Mesenteric fat pad (tissue), 1 donor: ENCODE results near the gene ALDH5A1. TPM values are rescaled to one million over a fixed set of nuclear protein-coding genes. Genes with fewer than 3 reads are reported as not detected.
"Not testable (repeated sequence)": the region's sequence is repeated elsewhere in the genome, so short reads cannot be mapped to it uniquely, and the experiment has no call there.

Source experiments
- DNase-seq: peaks from one replicate; pipeline ENCODE4 v3.0.0-alpha.2; 2020; ENCODE audit warnings: low spot score
- total RNA-seq: library from RNA; stranded (reverse); fragmentation: NEBNext Ultra II Directional; extraction: Animal tissue kit (Norgen Biotek cat#: 25700); gene quantifications from one replicate; pipeline ENCODE4 v1.2.1, GENCODE V29; 2021
- donor health status: DM: yes; HTN: yes; CAD: no.

The ALDH5A1 gene
- total RNA-seq, 1 donor from 2014 or later: 11.5 TPM

DNA sequence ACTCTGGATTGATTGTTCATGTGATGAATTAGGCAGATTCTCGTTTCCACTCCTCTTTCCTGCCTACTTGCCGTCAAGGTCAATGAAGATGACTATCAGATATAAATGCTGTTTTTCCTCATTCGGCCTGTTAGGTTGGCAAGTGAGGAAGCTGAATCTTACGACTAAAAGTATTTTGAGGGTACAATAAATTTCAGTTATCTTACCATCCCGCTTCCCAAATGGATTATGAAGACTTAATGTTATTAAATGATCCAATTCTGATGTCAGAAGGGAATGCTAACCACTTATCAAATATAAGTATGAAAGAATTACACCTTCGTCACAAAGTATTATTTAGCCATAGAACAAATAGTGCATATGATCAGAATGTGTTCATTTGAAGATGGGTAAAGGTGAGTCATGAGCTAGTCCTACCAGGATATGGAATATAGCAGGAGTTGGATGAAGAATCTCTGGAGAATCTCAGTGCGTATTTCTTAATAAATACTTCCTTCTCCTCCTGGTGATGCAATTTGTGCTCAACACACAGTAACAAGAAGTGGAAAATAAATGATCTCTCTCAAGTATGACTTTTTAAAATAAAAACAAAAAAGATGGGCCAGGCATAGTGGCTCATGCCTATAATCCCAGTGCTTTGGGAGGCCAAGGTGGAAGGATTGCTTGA lies 10.0 kb upstream of the ALDH5A1 start:
- no peak for DNase-seq

DNA sequence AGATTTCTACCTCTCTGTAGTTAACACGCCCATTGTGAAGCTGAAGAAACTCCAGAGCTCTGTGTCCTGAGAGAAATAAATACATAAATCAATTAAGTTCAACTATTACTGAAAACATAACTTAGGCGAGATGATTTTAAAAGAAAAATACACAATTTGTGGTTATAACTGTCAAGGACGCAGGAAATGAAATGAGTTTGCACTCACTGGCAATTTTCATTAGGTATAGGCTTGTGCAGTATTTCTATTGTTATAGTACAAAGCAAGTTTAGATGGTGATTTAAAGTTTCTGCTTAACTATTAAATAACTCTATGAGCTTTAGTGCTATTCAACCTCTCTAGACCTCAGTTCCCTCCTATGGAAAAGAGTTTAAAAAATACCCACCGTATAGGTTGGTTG lies 8.7 kb upstream of the ALDH5A1 start:
- DNase-seq: no peak

DNA sequence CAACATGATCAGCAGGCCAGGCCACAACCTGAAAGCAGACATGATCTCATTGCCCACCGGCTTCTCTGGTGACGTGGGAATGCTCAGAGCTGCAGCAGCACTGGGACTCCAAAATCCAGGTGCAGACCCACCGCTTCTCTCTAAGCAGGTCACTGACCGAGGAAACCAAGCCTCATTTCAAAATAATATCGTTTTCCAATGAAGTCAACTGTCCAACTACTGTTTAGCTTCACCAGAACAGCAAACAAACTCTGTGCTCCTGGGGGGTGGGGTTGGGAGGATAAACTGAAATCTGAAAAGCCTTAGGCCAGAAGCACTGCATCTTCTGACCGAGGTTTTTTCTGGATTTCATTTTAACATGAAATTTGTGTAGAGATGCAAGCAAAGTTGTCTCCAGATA lies 5.3 kb upstream of the ALDH5A1 start, which contains the start of gene GPLD1:
GPLD1 (minus strand) TSS at position 109 of the 400 bp plus-strand sequence; CDS start at position 42, 67 bp downstream.
- no peak for DNase-seq

DNA sequence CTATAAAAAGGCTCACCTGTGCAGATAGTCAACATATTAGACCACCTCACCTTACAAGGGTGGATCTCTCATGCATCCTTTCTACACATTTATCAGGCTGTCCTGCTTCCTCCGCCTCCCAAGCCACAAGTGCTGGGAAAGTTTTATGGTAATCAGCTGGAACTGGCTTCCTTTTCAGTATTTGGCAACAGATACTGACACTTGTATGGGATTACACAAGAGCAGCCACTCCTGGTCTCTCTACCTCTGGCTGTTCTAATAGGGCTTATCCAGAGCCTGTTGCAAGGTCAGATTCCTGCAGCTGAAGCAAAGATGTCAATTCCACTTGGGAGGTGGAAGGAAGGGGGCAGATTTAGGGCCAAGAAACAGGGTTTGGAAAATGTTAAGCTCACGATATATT lies 4.9 kb upstream of the ALDH5A1 start:
- no peak for DNase-seq

DNA sequence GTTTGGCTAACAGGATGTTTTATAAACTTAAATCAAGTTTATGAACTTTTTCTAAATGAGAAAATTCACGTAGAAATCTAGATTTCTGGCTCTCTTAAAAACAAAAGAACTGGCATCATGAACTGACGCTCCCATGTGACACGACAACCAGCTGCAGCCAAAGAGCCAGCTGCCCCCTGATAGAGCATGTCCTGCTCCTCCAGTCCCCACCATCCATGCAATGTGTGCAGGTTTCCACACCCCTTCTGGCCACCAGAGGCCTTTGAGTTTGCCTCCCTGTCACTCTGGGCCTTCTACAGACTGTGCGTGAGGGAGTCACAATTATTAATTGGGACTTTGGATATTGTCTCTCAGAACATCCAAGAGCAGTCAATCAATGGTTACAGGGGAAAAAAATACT lies 3.8 kb upstream of the ALDH5A1 start:
- DNase-seq: no peak

DNA sequence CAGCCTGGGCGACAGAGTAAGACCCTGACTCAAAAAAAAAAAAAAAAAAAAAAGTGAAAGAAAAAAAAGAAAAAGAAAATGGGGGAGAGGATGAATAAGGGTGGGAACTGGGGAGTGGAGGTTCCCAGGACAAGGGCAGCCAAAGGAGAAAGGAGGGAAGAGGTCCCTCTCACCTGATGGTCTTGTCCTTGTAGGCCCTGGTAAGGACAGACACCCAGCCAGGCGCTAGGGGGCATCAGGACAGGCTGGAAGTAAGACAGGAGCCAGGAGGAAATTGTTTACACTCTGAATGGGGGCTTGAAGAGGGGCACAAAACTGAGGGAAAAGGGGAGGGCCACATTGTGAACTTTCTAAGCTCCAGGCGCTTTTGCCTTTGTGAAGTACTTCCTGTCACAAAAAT lies 2.3 kb upstream of the ALDH5A1 start:
- DNase-seq: no peak

DNA sequence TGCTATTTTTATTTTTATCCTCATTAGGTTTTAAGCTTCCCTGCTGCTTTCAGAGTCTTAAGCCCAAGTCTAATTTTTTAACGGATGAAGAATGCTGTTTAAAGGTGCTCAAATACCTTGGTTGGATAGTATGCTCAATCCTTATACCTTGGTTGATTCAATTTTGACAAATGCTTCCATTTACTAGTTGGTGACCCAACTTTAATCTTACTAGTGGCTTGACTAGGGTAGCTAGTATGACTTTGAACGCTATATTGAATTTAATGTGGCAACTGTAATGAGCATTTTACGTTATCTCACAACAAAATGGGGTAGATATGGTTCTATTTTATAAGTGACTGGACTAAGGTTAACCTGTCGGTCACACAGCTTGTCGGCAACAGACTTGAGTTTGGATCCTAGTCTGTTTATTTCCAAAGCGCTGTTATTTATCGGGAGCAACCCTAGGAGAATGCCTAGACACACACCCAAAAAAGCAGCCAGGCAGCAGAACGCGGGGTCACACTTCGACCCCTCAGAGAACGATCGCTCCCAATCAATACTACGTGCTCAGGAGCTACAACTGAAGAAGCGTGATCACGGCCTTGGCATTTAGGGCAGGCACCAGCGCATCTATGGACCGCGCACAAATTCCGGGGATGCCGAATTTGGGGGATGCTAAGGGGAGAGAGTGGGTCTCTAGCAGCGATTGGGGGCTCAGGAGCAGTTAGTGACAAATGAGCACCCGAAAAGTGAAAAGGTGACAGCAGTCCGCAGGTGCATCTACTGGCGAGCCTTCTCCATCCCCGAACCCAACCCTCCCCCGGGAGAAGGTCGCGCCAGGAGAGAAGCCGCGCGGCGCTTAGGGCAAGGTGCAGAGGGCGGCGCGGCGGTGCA lies 586 bp upstream of the ALDH5A1 start:
- DNase-seq: no peak

DNA sequence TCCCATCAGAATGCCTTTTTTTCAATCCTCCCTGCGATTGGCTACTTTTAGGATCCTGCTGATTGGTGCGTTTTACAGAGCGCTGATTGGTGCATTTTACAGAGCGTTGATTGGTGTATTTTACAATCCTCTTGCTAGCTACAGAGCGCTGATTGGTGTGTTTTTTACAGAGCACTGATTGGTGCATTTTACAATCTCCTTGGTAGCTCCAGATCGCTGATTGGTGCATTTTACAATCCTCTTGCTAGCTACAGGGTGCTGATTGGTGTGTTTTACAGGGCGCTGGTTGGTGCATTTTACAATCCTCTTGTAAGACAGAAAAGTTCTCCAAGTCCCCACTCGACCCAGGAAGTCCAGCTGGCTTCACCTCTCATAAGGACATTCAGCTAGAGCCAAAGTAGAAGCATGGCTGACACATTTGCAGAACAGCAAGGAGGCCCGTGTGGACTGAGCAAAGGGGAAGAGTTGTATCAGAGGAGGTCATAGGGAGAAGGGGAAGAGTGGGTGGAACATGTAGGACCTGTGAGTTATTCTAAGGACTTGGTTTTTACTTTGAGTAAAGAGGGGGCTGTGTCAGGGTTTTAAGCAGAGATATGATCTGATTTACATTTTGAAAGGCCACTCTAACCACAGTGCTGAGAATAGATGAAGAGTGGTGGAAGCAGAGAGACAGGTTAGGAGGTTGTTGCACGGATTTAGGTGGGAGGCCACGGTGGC lies 2.6 kb downstream of the ALDH5A1 start:
- DNase-seq: no peak

DNA sequence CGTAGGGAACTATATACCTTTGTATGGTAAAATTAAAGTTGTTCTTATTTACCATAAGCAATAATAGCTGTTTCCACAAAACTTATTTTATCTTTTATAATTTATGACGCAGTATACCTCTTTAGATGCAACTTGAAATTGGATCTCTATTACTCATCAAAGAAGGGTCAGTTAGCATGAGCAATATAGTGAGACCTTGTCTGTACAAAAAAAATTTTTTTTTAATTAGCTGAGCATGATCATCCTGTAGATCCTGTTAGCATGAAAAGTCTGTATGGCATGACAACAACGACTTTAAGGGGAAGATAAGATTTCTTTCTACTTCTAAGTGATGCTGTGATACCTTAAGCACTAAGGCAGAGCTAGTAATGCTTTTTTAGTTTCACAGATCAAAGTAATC lies 5.9 kb downstream of the ALDH5A1 start:
- no peak for DNase-seq

DNA sequence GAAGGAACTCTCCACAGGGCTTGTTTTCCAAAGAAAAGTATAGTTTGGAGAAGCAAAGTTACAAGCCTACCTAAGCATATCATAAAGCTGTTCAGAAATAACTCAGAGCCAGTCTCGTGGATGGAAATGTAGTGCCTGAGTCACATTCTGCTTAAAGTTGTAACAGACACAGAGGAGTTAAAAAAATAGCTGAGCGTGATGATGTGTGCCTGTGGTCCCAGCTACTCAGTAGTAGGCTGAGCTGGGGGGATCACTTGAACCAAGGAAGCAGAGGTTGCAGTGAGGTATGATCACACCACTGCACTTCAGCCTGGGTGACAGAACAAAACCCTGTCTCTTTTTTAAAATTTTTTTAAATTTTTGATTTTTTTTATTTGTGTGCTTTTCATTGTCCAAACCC lies 6.6 kb downstream of the ALDH5A1 start:
- no peak for DNase-seq

DNA sequence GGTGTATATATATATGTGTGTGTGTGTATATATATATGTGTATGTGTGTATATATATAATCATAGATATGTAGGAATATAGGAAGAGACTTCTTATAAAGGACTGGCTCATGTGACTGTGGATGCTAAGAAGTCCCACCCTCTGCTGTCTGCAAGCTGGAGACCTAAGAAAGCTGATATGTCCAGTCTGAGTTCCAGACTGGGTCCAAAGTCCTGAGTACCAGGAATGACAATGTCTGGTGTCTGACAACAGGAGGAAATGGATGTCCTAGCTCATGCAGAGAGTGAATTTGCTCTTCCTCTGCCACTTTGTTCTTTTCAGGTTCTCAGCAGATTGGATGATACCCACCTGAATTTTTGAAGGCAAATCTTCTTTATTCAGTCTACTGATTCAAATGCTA lies 7.1 kb downstream of the ALDH5A1 start:
- DNase-seq: no peak

DNA sequence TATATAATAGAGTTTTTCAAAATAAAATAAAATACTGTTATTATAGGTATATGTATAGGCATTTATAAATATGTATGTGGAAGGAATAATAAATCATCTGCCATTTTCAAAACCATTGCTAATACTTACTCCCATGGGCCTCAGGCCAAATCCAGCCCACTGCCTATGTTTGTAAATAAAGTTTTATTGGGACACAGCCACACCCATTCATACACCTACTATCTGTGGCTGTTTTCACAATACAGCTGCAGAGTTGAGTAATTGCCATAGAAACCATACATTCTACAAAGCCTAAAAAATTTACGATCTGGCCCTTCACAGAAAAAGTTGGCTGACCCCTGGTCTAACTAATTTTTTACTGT lies 9.5 kb downstream of the ALDH5A1 start:
- DNase-seq: no peak

DNA sequence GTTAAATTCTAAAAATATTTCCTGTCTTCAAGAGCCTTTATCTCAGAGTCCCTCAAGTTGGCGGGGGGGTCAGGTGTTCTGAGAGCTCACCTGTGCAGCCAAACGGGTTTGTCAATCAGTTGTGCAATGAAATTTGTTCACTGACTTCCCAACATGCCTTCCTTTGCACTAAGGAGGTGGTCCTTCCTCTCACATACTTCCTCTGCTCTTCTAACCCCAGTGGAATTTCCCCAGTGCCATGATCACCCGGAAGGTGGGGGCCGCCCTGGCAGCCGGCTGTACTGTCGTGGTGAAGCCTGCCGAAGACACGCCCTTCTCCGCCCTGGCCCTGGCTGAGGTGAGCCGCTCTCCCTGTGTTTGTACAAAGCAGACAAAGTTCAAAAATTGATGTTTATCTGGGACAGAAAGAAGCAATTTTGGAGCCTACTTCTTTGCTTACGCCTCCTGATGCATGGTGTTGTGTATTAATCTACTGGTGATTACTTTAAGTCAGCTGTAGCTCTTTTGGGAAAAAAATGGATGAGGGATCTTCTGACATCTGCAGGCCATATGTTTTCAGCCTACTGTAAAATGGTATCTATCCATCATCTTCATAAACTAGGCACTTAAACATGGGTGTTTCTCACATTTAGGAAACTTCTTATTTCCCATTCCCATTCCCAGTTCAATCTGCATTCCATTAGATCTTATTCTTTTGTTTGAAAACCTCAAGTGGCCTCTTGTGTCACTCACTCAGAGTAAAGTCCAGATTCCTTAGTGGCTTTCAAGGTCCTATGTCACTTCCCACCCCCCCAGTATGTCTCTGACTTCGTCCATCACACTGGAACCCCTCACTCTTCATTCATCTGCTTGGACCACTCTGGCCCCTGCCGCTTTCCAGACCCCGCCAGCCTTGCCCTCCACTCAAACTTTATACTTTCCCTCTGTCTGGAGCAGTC lies 10.1 kb downstream of the ALDH5A1 start:
- DNase-seq: no peak

DNA sequence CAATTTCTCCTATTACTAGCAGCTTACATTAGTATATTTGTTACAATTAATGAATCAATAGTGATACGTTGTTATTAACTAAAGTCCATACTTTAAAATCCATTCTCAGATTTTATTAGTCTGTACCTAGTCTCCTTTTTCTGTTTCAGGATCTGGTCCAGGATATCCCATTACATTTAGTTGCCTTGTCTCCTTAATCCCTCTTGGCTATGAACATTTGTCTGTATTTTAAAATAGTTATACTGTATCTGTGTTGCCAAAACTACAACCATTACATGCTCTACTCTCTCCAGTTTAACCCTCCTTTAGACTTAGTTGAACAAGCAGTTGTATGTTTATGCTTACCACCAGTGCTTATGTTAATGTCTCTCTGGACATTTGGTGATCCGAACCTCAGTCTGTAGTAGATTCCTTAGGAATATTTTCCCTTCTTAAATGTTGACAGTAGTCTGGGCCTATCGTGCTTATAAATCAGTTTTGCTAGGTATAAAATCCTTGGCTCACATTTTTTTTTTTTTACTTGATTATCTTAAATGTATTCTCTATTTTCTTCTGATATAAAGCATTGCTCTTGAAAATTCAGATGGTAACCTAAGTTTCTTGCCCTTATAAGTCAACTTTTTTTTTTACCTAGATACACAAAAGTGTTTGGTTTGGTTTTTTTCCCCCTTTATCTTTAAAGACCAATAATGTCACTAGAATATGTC lies 12.2 kb downstream of the ALDH5A1 start:
- DNase-seq: no peak

DNA sequence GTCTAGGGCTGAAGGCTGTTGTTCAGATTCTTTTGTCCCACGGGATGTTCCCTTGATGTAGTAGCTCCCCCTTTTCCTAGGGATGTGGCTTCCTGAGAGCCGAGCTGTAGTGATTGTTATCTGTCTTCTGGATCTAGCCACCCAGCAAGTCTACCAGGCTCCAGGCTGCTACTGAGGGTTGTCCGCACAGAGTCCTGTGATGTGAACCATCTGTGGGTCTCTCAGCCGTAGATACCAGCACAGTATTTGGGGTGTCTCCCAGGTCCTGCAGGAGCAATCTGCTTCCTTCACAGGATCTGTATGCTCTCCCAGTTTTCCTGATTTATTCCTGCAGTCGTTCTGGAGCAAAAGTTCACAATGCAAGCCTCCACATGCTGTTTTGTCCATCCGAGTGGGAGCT lies 17.2 kb downstream of the ALDH5A1 start:
- DNase-seq: not testable (repeated sequence)

DNA sequence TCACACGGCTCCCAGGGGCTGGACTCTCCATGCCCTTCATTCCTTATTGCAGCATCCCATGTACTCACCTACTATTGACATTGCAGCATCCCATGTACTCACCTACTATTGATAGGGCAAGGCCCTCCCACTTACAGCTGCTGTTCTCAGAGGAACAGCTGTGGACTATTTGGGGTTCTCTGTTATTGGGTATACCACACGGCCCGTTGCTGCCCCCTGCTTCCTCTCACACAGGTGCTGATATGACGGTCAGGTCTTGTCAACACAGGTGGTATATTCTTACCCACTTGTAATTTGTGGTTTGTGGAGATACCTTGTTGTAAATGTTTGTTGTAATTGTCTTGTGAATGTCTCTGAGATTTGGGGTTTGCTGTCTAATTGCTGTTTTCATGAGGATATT lies 18.8 kb downstream of the ALDH5A1 start:
- no peak for DNase-seq

DNA sequence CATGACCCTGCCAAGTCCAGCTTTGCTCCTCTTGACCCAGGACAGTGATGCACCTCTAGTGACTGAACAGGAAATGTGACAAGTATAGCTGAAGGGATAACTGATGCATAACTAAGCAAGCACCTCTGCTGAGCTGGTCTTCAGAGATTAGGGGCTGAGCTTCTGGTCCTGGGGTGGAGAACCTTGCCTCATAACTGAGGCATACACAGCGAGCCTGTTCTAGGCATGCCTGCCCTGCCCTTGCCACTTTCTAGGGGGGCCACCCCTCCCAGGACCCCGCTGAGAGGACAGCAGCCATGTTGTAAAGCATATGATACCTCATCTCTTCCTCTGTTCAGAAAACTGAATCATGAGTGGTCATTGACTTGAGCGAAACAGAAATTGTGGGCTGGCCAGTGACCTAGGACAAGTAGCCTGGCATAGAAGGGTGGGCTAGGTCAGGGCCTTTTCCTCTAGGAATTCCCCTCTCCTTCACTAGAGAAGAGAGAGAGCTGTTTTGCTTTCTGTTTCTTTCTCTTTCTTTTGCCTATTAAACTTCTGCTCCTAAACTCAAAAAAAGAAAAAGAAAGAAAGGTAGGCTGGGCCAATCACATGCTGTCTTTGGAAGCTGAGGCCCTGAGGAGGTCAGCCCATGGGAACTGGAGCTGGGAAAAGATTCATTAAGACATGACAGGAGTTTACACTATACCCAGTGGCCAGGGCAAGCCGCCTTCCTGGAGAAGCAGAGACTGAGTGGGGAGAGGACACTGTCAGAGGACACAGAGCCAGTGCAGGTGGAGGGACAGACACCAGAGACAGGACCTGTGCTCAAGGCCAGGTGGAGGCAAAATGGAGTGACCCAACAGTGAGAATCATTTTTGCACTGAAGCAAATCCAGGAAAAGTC lies 23.1 kb downstream of the ALDH5A1 start:
- DNase-seq: no peak

DNA sequence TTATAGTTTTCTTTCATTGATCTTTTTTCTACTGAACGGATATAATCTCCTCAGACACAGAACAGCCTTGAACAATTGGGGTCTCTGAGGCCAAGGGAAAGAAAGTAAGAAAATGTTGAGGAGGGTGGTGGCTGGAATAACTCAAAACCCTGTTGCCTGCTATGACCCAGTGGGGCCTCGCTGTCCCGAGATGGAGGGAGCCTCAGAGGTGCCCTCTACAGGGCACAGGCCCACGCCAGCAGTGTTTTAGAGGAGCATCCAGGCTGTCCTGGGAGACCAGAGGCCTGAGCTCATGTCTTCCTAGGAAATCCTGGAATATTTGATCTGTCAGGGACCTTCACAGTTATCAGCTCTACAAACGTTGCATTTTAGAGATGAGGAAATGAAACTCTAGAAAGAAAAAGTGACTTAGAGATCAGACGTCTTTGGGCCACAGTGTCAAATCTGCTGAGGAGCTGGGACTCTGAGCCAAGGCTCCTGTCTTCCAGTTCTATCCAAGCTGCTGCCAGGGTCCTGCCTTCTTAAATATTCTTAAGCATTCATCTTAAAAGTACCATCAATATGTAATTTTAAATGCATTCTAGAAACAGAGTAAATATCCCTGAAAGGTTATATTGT lies 26.3 kb downstream of the ALDH5A1 start:
- no peak for DNase-seq
